COLO829 (cell line): ENCODE data around the gene POLDIP2.

ENCODE experiments used
- DNase-seq: peaks from one replicate; pipeline ENCODE4 v3.0.0; 2012; ENCODE audit warnings: low spot score

POLDIP2 gene

GRCh38 chr17:28335959-28336871 lies 21.1 kb downstream of the POLDIP2 start:
- DNase-seq: peak; percentile 32

DNA sequence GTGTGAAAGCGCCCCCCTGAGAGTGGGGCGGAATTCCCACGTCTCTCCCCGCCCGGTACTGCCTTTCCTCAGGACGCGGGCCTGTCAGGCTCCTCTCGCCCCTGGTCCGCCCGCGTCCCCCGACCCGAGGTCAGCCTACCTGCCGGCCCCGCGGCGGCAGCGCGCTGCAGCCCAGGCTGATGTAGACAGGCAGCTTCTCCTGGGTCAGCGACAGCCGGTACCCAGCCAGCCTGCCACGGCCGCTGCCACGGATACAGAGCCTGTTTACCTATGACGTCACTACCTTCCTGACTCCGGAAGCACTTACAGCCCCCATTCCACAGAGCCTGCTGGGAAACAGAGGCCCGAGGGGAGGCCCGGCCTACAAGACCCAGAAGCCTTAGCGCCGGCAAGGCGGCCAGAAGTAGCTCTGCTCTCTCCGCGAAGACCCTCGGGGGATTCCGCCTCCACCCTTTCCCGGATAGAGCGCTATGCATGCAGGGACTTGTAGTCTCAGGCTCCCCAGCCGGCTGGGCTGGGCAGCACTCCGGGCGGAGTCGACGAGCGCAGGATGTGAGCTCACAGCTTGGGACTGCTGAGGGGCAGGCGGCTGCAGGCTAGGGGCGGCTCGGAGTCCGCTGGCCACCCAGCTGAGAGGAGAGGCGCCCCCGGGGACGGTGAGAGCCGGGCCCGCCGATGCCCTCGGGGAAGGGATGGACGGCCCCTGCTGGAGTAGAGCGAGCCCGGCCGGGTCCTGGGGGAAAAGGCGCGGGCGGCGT lies 21.9 kb downstream of the POLDIP2 start, which contains the start of the genes IFT20 and TNFAIP1:
TSS of gene IFT20 (minus strand) at position 272 of the 758 bp plus-strand sequence. CDS start 3,487 bp downstream, outside the sequence.
TSS of gene TNFAIP1 (plus strand) at position 561 of the 758 bp plus-strand sequence. CDS start 3,761 bp downstream, outside the sequence.
- peak; percentile 96 for DNase-seq

- DNase-seq: no peak
These were observed 22.6 kb downstream of the POLDIP2 start for GRCh38 chr17:28334666-28335200.

- DNase-seq: no peak
These were observed 23.2 kb downstream of the POLDIP2 start for GRCh38 chr17:28334171-28334570.

DNA sequence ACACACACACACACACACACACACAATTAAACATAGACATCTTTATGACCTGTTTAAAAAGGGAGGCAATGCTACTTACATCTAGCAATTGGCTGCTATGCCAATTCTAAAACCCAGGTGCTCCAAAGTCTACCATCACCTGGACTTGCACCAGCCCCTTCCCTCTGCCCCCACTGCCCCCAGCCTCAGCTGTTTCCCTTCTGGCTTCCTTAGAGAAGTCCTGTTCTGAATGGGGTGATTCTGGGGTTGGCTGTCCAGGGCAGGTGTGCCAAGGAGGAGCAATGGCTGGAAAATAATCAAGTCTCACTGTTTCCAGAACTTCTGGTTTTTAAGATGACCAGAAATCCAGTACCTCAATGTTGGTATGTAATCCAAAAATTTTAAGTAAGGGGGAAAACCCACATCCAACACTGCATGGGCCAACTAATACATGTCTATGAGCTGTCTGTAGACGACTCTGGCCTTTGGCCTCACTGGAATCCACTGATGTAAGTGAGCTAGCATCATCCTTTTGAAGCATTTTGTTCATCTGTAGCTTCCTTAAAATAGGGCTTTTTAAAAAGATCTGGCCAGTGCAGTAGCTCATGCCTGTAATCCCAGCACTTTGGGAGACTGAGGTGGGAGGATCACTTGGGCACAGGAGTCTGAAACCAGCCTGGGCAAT lies 24.1 kb downstream of the POLDIP2 start:
- no peak for DNase-seq

DNA sequence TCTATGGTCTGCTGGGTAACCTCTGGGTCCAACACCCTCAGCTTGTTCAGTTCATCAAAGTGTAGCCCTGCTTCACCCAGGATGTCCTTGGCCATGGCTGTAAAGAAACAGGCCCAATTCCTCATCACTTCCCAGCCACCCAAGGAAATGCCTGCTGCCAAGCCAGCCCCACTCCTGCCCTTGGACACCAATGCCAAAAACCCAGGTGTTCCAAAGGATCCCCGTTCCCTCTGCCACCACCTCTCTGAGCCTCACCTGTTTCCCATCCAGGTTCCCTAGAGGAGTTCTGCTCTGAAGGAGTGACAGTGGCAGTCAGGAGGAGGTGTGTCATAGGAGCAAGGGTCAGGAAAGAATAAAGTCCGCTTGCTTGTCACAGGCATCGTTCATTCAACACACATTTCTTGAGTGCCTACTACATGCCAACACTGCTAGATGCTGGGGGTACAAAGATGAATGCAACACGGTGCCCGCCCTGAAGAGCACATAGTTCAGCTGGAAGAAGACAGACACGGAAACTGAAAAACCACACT lies 25.4 kb downstream of the POLDIP2 start:
- DNase-seq: no peak

DNA sequence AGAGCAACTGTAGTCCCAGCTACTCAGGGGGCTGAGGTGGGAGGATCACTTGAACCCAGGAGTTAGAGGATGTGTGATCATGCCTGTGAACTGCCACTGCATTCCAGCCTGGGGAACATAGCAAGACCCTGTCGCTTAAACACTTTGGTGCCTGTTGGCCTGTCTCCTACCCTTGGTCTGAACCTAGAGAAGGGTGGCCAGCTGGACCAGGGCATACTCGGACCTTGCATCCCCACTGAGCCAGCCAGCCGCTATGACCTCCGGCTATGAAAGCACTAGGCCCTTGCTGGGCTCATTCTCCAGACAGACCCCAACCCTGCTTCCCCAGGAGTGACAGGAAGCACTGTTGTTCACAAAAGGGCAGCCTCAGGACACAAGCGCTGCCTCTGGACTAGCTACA lies 26.7 kb downstream of the POLDIP2 start:
- no peak for DNase-seq

DNA sequence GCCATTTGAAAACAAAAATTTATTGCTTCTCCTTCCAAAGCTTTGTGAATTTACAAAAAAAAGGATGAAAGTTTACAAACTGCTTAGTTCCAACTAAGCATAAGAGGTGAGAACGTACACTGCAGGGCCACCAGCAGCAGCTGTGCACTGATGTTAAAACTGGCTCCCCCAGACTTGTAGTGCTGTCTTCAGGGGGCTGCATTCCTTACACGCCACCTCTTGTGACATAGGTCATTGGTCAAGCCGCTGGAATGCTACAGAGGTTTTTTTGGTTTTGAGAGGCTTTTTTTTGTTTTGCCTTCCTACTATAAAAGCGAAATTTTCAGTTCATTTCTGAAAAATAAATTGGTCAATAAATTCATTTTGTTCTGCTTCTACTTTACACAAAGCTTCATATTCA lies 29.0 kb downstream of the POLDIP2 start:
- no peak for DNase-seq

- DNase-seq: no peak
These were observed 29.6 kb downstream of the POLDIP2 start for GRCh38 chr17:28327709-28328108.

DNA sequence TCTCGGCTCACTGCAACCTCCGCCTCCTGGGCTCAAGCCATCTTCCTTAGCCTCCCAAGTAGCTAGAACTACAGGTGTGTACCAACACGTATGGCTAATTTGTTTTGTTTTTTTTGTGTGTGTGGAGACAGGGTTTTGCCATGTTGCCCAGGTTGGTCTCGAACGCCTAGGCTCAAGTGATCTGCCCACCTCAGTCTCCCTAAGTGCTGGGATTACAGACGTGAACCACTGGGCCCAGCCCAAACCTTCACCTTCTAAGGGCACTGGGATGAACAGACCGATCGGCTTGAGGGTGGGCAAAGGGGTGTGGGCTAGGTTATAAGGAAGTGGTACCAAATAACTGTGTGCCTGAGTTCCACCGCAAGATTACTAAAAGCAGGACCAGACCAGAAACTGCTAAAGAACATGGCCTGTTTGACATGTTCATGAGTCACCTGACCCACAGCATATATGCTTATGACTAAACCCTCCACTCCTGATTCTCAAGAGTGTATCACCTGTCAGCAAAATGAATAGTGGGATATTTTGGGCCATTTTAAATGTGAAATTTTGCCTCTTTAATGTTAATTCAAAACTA lies 30.2 kb downstream of the POLDIP2 start:
- DNase-seq: no peak

GRCh38 chr17:28326114-28326513 lies 31.2 kb downstream of the POLDIP2 start:
- no peak for DNase-seq

DNA sequence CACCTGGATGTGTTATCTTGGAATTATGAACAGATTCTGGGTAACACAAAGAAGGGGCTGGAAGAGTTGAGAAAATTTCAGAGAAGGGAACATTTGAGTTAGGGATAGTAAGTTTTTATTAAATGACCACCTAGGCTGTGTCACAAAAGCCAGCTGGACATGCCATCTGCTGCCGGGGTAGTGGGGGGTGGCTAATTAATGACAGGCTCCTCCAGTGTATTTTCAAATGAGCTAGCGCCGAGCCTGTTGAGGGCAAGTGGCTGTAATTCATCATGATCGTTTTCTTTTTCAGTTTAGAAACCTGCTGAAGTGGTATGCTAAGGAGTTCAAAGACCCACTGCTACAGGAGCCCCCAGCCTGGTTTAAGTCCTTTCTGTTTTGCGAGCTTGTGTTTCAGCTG lies 32.1 kb downstream of the POLDIP2 start:
- no peak for DNase-seq

GRCh38 chr17:28324781-28325180 lies 32.5 kb downstream of the POLDIP2 start:
- DNase-seq: no peak

DNA sequence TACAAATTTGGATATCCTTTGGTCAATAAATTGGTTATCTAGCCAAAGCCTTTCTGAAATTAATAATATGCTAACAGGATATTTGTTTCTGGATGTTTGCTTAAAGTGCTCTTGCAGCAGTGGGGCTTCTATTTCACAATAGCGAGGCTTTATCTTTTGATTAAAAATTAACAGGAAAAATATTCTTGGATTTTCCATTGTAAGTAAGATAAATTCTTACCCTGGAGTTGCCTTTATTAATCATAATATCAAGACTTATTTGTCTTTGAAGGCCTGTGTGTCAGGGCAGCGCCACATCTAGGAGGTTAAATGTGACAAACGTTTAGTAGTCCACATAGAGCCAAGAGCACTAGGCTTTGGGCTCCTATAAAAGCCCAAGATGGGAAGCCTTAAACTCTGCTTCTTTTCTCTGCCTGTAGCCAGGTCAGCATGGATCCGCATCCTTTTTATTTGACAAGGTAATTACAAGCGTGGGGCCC lies 33.0 kb downstream of the POLDIP2 start:
- no peak for DNase-seq

GRCh38 chr17:28320215-28321061 lies 36.9 kb downstream of the POLDIP2 start:
- no peak for DNase-seq

DNA sequence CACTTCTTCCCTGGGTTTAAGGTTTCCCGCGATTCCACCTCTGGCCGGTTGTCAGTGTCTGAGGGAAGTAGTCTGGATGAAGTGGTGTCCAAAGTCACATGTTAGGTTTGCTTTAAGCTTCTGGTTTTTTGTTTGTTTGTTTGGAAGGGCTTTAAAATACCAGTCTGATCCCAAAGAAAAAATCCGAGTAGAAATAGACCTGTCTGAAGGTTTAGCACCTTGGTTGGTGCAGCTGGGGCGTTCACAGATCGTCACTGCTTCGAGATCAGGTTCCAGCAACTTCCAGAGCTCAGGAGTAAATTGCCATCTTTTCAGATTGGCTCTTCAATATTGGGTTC lies 37.8 kb downstream of the POLDIP2 start:
- no peak for DNase-seq

DNA sequence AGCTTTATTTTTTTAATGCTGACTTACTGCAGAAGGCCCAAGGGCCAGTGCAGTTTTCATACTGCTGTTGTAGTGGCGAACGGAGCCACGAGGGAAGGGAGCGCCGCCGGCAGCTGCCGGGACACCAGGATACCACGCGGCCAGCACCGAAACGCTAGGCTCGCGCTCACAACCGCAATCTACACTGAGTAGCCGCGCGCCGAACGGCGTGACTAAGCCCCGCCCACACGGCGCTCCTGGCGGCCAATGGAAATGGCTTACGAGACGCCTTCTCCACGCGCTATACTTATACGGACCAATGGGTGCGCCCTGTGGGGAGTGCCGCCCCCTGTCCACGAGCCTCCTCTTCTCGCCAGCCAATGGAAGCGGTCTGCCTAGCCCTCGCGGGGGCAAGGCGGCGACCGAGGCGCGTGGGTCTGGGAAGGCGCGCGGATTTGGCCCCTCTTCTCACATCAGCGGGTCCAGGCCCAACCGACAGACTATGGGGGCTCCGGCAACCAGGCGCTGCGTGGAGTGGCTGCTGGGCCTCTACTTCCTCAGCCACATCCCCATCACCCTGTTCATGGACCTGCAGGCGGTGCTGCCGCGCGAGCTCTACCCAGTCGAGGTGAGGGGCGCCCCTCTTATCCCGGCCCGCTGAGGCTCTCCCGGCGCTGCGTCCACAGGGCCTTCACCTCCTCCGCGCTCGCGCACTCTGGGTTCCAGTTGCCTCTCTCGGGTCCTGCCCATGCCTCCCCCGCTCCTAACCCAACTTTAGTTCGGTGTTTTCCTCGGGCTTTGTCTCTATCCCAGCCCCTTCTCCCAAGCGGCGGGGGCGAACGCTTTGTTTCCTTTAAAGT lies 38.3 kb downstream of the POLDIP2 start, which contains the start of gene TMEM97:
TSS of gene TMEM97 (plus strand) at position 442 of the 839 bp plus-strand sequence. CDS start at position 482, 40 bp downstream.
- peak; percentile 94 for DNase-seq

- DNase-seq: no peak
These were observed 39.2 kb downstream of the POLDIP2 start for GRCh38 chr17:28317966-28318758.
